GM21528 (cell line): ENCODE results near the gene TRIM8.
"Not testable (repeated sequence)": the region's sequence is repeated elsewhere in the genome, so short reads cannot be mapped to it uniquely, and the experiment has no call there.

ENCODE experiments used
- ATAC-seq: cut with Tn5 transposase; IDR thresholded peaks from one replicate; pipeline ENCODE4 v1.9.1; 2021; ENCODE audit warnings: mild to moderate bottlenecking, moderate library complexity; ENCODE audit not compliant: unreplicated experiment, low FRiP score

TRIM8 gene

GRCh38 chr10:102682981-102683380 lies 38.7 kb downstream of the TRIM8 start:
- no peak for ATAC-seq

- ATAC-seq, result no peak
Observed at GRCh38 chr10:102683736-102684135, 39.5 kb downstream of the TRIM8 start.

- ATAC-seq, result no peak
Observed at GRCh38 chr10:102691285-102692066, 47.2 kb downstream of the TRIM8 start.

GRCh38 chr10:102695401-102695800 lies 51.1 kb downstream of the TRIM8 start:
- not testable (repeated sequence) for ATAC-seq

- ATAC-seq, result no peak
Observed at GRCh38 chr10:102696736-102697135, 52.5 kb downstream of the TRIM8 start.

GRCh38 chr10:102698894-102699293 lies 54.6 kb downstream of the TRIM8 start:
- no peak for ATAC-seq

- ATAC-seq, result no peak
Observed at GRCh38 chr10:102701272-102701671, 57.0 kb downstream of the TRIM8 start.

GRCh38 chr10:102701796-102702195 lies 57.5 kb downstream of the TRIM8 start:
- ATAC-seq, result no peak

- ATAC-seq, result no peak
Observed at GRCh38 chr10:102702742-102703141, 58.5 kb downstream of the TRIM8 start.

GRCh38 chr10:102704915-102705314 lies 60.6 kb downstream of the TRIM8 start:
- ATAC-seq, result no peak

GRCh38 chr10:102705531-102705930 lies 61.3 kb downstream of the TRIM8 start:
- ATAC-seq, result no peak
